Measurements from ENCODE around the gene STX18. TPM values are rescaled to one million over a fixed set of nuclear protein-coding genes. Genes with fewer than 3 reads are reported as not detected.

Gene STX18
- total and polyA plus RNA-seq, 2 of the 13 experiments (the other 11 are each of a cell fraction or from before 2014, with no cell fraction given), result 23.9 to 37.1 TPM

- no peak for TF ChIP-seq PCBP1 (IDR thresholded peaks at IDR 0.05; ENCODE audit: borderline replicate concordance, low read depth, low read length)
- no peak for TF ChIP-seq THAP7 (CRISPR knock-in tag; IDR thresholded peaks at IDR 0.05)
- TF ChIP-seq ZNF513 (CRISPR knock-in tag; conservative IDR thresholded peaks at IDR 0.05), result no peak
- no peak for TF ChIP-seq GABPB1 (CRISPR knock-in tag; IDR thresholded peaks at IDR 0.05)
- no peak for TF ChIP-seq PBX3 (CRISPR knock-in tag; IDR thresholded peaks at IDR 0.05; ENCODE audit: borderline replicate concordance)
- TF ChIP-seq ZNF782 (CRISPR knock-in tag; IDR thresholded peaks at IDR 0.05; ENCODE audit: borderline replicate concordance), result no peak
- TF ChIP-seq ZNF816 (CRISPR knock-in tag; IDR thresholded peaks at IDR 0.05; ENCODE audit: borderline replicate concordance), result no peak
- no peak for TF ChIP-seq ZNF20 (CRISPR knock-in tag; IDR thresholded peaks at IDR 0.05)
- no peak for TF ChIP-seq ZNF577 (CRISPR knock-in tag; IDR thresholded peaks at IDR 0.05; ENCODE audit: borderline replicate concordance, low read depth)
- TF ChIP-seq RFX3 (CRISPR knock-in tag; IDR thresholded peaks at IDR 0.05), result no peak
- no peak for TF ChIP-seq SP140L (CRISPR knock-in tag; IDR thresholded peaks at IDR 0.05; ENCODE audit: borderline replicate concordance)
- no peak for TF ChIP-seq KDM5A (IDR thresholded peaks at IDR 0.05; ENCODE audit: borderline replicate concordance, low read length)
- no peak for TF ChIP-seq HNF1A (IDR thresholded peaks at IDR 0.05; ENCODE audit: low read depth)
- TF ChIP-seq HNF1A (CRISPR knock-in tag; IDR thresholded peaks at IDR 0.05; ENCODE audit: borderline replicate concordance), result no peak
- TF ChIP-seq ZNF629 (CRISPR knock-in tag; conservative IDR thresholded peaks at IDR 0.05), result no peak
- peak; percentile 54; the same call in 1 of the 2 replicates for TF ChIP-seq SPEN (CRISPR knock-in tag; IDR thresholded peaks at IDR 0.05; ENCODE audit: low read depth)
- no peak for TF ChIP-seq ELF4 (CRISPR knock-in tag; IDR thresholded peaks at IDR 0.05; ENCODE audit: borderline replicate concordance)
- no peak for TF ChIP-seq PRDM4 (CRISPR knock-in tag; IDR thresholded peaks at IDR 0.05; ENCODE audit: borderline replicate concordance)
- TF ChIP-seq MLLT10 (CRISPR knock-in tag; IDR thresholded peaks at IDR 0.05), result no peak
- peak; percentile 80 for TF ChIP-seq GATAD2A (CRISPR knock-in tag; IDR thresholded peaks at IDR 0.05)
- no peak for TF ChIP-seq NKX3-1 (CRISPR knock-in tag; IDR thresholded peaks at IDR 0.05)
Observed at GRCh38 chr4:4486969-4487368, 54.9 kb downstream of the STX18 start (continued).

Data from HepG2 (cell line).